ENCODE measurements around the gene ETFB. TPM values are rescaled to one million over a fixed set of nuclear protein-coding genes. Genes with fewer than 3 reads are reported as not detected.

ETFB gene
- total and polyA plus RNA-seq, 9 of the 15 experiments (the other 6 are each of a cell fraction or from before 2014, with no cell fraction given), result 18.1 to 143 (median 96.1) TPM

DNA sequence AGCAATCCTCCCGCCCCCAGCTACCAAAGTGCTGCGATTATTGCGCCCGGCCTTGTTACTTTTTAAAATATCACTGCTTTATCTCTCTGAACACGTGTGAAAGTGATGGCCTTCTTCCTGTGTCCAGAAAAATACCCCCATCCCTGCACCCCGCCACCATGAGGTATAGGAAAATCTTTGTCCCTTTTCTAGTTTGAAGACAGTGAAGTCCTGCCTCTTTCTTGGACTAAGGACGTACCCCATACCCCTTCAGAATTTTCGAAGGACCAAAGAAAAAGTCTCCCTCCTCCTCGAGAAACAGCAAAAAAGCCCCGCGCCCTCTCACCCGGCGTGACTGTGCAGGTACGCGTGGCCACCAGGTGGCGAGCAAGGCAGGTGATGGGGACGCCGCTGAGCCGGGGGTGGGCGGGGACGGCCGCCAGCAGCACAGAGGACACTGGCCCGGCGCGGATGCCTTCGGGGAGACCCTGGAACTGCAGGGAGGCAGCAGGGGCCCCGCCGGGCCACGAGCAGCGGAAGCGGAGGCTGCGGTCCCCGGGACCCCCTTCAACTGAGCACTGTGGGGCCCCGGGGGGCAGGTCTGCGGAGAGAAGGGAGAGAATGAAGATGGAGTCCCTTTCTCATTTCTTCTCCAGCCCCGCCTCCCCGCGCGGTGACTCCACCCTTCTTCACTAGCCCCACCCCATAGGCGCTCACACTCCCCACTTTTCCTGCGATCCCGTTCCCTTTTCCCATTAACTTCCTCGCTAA is 27.4 kb downstream of the ETFB start (continued):
- TF ChIP-seq BCL6 (CRISPR knock-in tag; IDR thresholded peaks at IDR 0.05) (no peak), FOXM1 (IDR thresholded peaks at IDR 0.05; ENCODE audit: low read depth) (peak; percentile 86), FOXM1 (CRISPR knock-in tag; IDR thresholded peaks at IDR 0.05; ENCODE audit: low read depth) (no peak), JUN (IDR thresholded peaks at IDR 0.05; ENCODE audit: borderline replicate concordance, low read depth, low read length) (peak; percentile 24; the same call in 1 of the 2 replicates), JUN (CRISPR knock-in tag; IDR thresholded peaks at IDR 0.05; ENCODE audit: borderline replicate concordance) (no peak), ETS1 (conservative IDR thresholded peaks at IDR 0.05; ENCODE audit: control insufficient read depth, low read depth, low read length) (0 out of 2 replicates have a peak, but pooled peaks have one; percentile 40), ZNF431 (CRISPR knock-in tag; IDR thresholded peaks at IDR 0.05) (peak; percentile 21; the same call in 1 of the 2 replicates), LCOR (CRISPR knock-in tag; IDR thresholded peaks at IDR 0.05) (peak; percentile 76; the same call in 1 of the 2 replicates), ATF7 (IDR thresholded peaks at IDR 0.05) (peak; percentile 43; the same call in 1 of the 2 replicates), ZFP36 (IDR thresholded peaks at IDR 0.05; ENCODE audit: low read depth, low read length, partially characterized antibody) (no peak), E2F8 (IDR thresholded peaks at IDR 0.05; ENCODE audit: low read depth, partially characterized antibody) (peak; percentile 36), USF2 (CRISPR knock-in tag; IDR thresholded peaks at IDR 0.05) (no peak), ARID4B (CRISPR knock-in tag; IDR thresholded peaks at IDR 0.05) (peak; percentile 84), CXXC5 (CRISPR knock-in tag; IDR thresholded peaks at IDR 0.05) (peak; percentile 54), ZKSCAN3 (CRISPR knock-in tag; IDR thresholded peaks at IDR 0.05) (no peak), ID3 (CRISPR knock-in tag; IDR thresholded peaks at IDR 0.05) (no peak), ID3 (tag; IDR thresholded peaks at IDR 0.05) (no peak), CREM (IDR thresholded peaks at IDR 0.05; ENCODE audit: low read depth) (peak; percentile 77)

All from K562 (cell line).